HepG2 (cell line): ENCODE data around the gene SGK1. TPM values are rescaled to one million over a fixed set of nuclear protein-coding genes. Genes with fewer than 3 reads are reported as not detected.
A peak's percentile ranks its signal among the peaks of the same experiment; 100 is the strongest.

Source experiments
- ATAC-seq: fragments of 200-7000 bp; cut with Tn5 transposase; 3 replicates; pipeline ENCODE4 v1.9.1; 2020; ENCODE audit warnings: mild to moderate bottlenecking, moderate library complexity
- BruUV-seq: library from RNA; stranded (reverse); fragments of 400-500 nt; replicated peaks from 2 replicates; lab custom pipeline; 2021; lab: Mats Ljungman, UMichigan
- CTCF ChIA-PET: fragments of 300-600 bp; formaldehyde crosslinking; extraction: SDS; loops from one replicate; lab custom pipeline; 2021; ENCODE audit warnings: low total read pairs, inconsistent platforms, low intra/inter-chr PET ratio; lab: Yijun Ruan, JAX
- POLR2A ChIA-PET: fragments of 350-600 bp; sonication (Branson Sonifier 250); formaldehyde crosslinking; loops from one replicate; lab custom pipeline; 2020; ENCODE audit warnings: antibody characterized with exemption, inconsistent platforms; lab: Yijun Ruan, JAX
- DNase-seq: peaks from one replicate; pipeline ENCODE4 v3.0.0-alpha.2; 2015; ENCODE audit warnings: low spot score
- FAIRE-seq: peaks from 3 replicates; lab custom pipeline; 2011; peaks lifted over from hg19 to GRCh38; lab: Jason Lieb, UNC
- H2AFZ ChIP-seq: one replicate; pipeline ENCODE4 v1.6.1; 2011; ENCODE audit warnings: low read length, inconsistent platforms
- H3K27ac ChIP-seq: fragments of 300-600 bp; 3 replicates; pipeline ENCODE4 v1.8.0; 2011; ENCODE audit warnings: mixed run types, mild to moderate bottlenecking, mixed read lengths, low read length, inconsistent platforms; ENCODE audit not compliant: insufficient read depth; ENCODE audit errors: extremely low read length
- H3K27me3 ChIP-seq, 2 experiments: fragments of 200-600 bp in 1 of 2; 2 replicates in 1 of 2; 3 replicates in 1 of 2; pipeline versions ENCODE4 v1.6.0 to v1.8.0; 2011; ENCODE audit warnings: low read length in 2 of 2, mild to moderate bottlenecking in 2 of 2, moderate library complexity in 2 of 2, inconsistent platforms in 1 of 2; ENCODE audit not compliant: insufficient read depth in 2 of 2, control insufficient read depth in 1 of 2
- H3K36me3 ChIP-seq, 2 experiments: fragments of 200-600 bp in 1 of 2; replicated peaks in 1 of 2; 2 replicates in 1 of 2; 3 replicates in 1 of 2; pipeline versions ENCODE4 v1.5.1 to v1.8.0; 2011; ENCODE audit warnings: low read length in 2 of 2, inconsistent platforms in 1 of 2; ENCODE audit not compliant: insufficient read depth in 2 of 2, control insufficient read depth in 1 of 2
- H3K4me1 ChIP-seq: 2 replicates; pipeline ENCODE4 v1.5.1; 2012; ENCODE audit warnings: low read length, inconsistent platforms; ENCODE audit not compliant: insufficient read depth
- H3K4me2 ChIP-seq: 2 replicates; pipeline ENCODE4 v1.6.0; 2011; ENCODE audit warnings: low read depth, low read length, inconsistent platforms
- H3K4me3 ChIP-seq, 3 experiments: fragments of 200-600 bp in 1 of 3; sonication (generic), shearing (Covaris generic) in 1 of 3; replicated peaks in 1 of 3; 2 replicates each; pipeline ENCODE4 v1.5.1; 2011 to 2016; ENCODE audit warnings: low read length in 3 of 3, inconsistent platforms in 2 of 3, low read depth in 2 of 3, mild to moderate bottlenecking in 2 of 3, control low read depth in 1 of 3, mixed read lengths in 1 of 3; ENCODE audit not compliant: insufficient read depth in 1 of 3
- H3K79me2 ChIP-seq: one replicate; pipeline ENCODE4 v1.6.1; 2011; ENCODE audit warnings: low read length, inconsistent platforms; ENCODE audit not compliant: insufficient read depth
- H3K9ac ChIP-seq: 2 replicates; pipeline ENCODE4 v1.6.0; 2011; ENCODE audit warnings: mild to moderate bottlenecking, low read depth, low read length, inconsistent platforms; ENCODE audit not compliant: insufficient read depth
- H3K9me3 ChIP-seq: 2 replicates; pipeline ENCODE4 v1.5.1; 2012; ENCODE audit warnings: mild to moderate bottlenecking, low read length
- H4K20me1 ChIP-seq: 2 replicates; pipeline ENCODE4 v1.6.0; 2011; ENCODE audit warnings: inconsistent platforms, mild to moderate bottlenecking, low read length, moderate library complexity; ENCODE audit not compliant: insufficient read depth
- AHR ChIP-seq: IDR thresholded peaks from 2 replicates; pipeline ENCODE4 v1.6.1; 2018; ENCODE audit warnings: missing genetic modification reagents, missing compliant biosample characterization
- ARID4A ChIP-seq: sonication (generic); formaldehyde crosslinking; IDR thresholded peaks from 2 replicates; pipeline ENCODE4 v1.5.0; 2020; ENCODE audit warnings: mild to moderate bottlenecking, missing genetic modification reagents, borderline replicate concordance
- ARNT2 ChIP-seq: sonication (generic); formaldehyde crosslinking; IDR thresholded peaks from 2 replicates; pipeline ENCODE4 v1.8.0; 2022; ENCODE audit warnings: mild to moderate bottlenecking, low read depth, missing genetic modification reagents, moderate library complexity
- GPN1 ChIP-seq: sonication (generic); formaldehyde crosslinking; IDR thresholded peaks from 2 replicates; pipeline ENCODE4 v1.5.1; 2020; ENCODE audit warnings: missing genetic modification reagents, borderline replicate concordance
- NCOA1 ChIP-seq: sonication (generic); formaldehyde crosslinking; IDR thresholded peaks from 2 replicates; pipeline ENCODE4 v1.9.0; 2021; ENCODE audit warnings: missing genetic modification reagents
- ZEB1 ChIP-seq: IDR thresholded peaks from 2 replicates; pipeline ENCODE4 v1.6.1; 2012; ENCODE audit warnings: mild to moderate bottlenecking, low read depth, inconsistent platforms; ENCODE audit not compliant: insufficient replicate concordance
- ZNF616 ChIP-seq: sonication (generic); formaldehyde crosslinking; IDR thresholded peaks from 2 replicates; pipeline ENCODE4 v1.5.0; 2020; ENCODE audit warnings: low read depth, mild to moderate bottlenecking, missing genetic modification reagents
- ZNF792 ChIP-seq: IDR thresholded peaks from 2 replicates; pipeline ENCODE4 v1.6.1; 2016
- WGBS: methylation state at CpG from one replicate; pipeline ENCODE4 v1.1.6; 2017; ENCODE audit warnings: low lambda C conversion rate; 5-methylcytosine and 5-hydroxymethylcytosine counted together
- in situ Hi-C: cut with HindIII; loops from 2 replicates; pipeline ENCODE4 v1.10.0; 2017; ENCODE audit warnings: low pct_unique_long_range_greater_than_20kb; ENCODE audit not compliant: extremely low pct_ligation_motif_present
- intact Hi-C: fragments of 100-400 bp; cut with micrococcal nuclease; formaldehyde crosslinking; loops from one replicate; pipeline ENCODE4 v1.10.0; 2022; ENCODE audit not compliant: unreplicated experiment
- polyA plus RNA-seq, 8 experiments: library from polyadenylated mRNA; depleted of rRNA in 3 of 8; stranded (reverse) in 7 of 8; unstranded in 1 of 8; fragments of >200 nt; fragmentation: Illumina TruSeq in 4 of 8; extraction: Trizol in 4 of 8; gene quantifications; 2 replicates each; pipeline versions ENCODE4 v1.2.1 to v1.2.3, GENCODE V29; 2011 to 2016; ENCODE audit warnings: low read depth in 4 of 8, missing spikeins in 1 of 8, mixed read lengths in 1 of 8; ENCODE audit not compliant: insufficient read depth in 1 of 8
- total RNA-seq, 5 experiments: library from RNA; depleted of rRNA; stranded (reverse); fragments of >200 nt; fragmentation: Illumina TruSeq; extraction: Trizol; gene quantifications; 2 replicates each; pipeline ENCODE4 v1.2.3, GENCODE V29; 2016; ENCODE audit warnings: low read depth in 1 of 5

Gene SGK1
- total and polyA plus RNA-seq, 2 of the 13 experiments (the other 11 are each of a cell fraction or from before 2014, with no cell fraction given) = 56.1 to 56.2 TPM

- TF ChIP-seq ZNF616 (CRISPR knock-in tag) = no peak
Measured at GRCh38 chr6:134249239-134249758, 68.6 kb downstream of the SGK1 start (continued).

- FAIRE-seq = no peak
- Histone ChIP-seq H3K9me3 (no peaks in the 10 kb centered on the region), H2AFZ (peak overlapping the region; percentile 44), H3K36me3 (no peaks in the 10 kb centered on the region), H3K27ac (no peak overlapping the region), H3K27me3 (no peaks in the 10 kb centered on the region), H3K4me2 (no peak overlapping the region), H3K4me3 (no peak overlapping the region), H3K79me2 (no peaks in the 10 kb centered on the region), H4K20me1 (no peaks in the 10 kb centered on the region), H3K4me1 (peaks cover 59% of the 10 kb centered on the region), H3K9ac (no peak overlapping the region)
- ChIA-PET POLR2A (interaction anchor here (4.1 kb wide), 1 partner anchor 50 kb away, joined by 62 read pairs; no protein-coding TSS in a partner anchor), CTCF (no interaction called here)
- intact Hi-C loops (loop anchor here (2.0 kb wide), 1 partner anchor 73 kb away; no protein-coding TSS in a partner anchor), in situ Hi-C loops (loop anchor here (5.0 kb wide), 1 partner anchor 66 kb away; no protein-coding TSS in a partner anchor)
- BruUV-seq = no TSS peak
- 78% methylated on average over 4 of the region's 4 CpGs for WGBS
- no peak for DNase-seq
- TF ChIP-seq NCOA1 (CRISPR knock-in tag) (peak; percentile 59; the same call in 1 of the 2 replicates), ZNF792 (no peak)
- ATAC-seq = no peak
Measured at GRCh38 chr6:134247844-134248580, 69.9 kb downstream of the SGK1 start.

- Histone ChIP-seq H3K36me3 (no peaks in the 10 kb centered on the region), H3K4me2 (no peak overlapping the region), H2AFZ (no peak overlapping the region), H3K4me3 (no peak overlapping the region), H3K9me3 (no peaks in the 10 kb centered on the region), H3K79me2 (no peaks in the 10 kb centered on the region), H3K27me3 (no peaks in the 10 kb centered on the region), H3K9ac (no peak overlapping the region), H3K4me1 (peaks cover 59% of the 10 kb centered on the region), H3K27ac (no peak overlapping the region), H4K20me1 (no peaks in the 10 kb centered on the region)
- no peak for DNase-seq
- in situ Hi-C loops (loop anchor here (5.0 kb wide), 1 partner anchor 65 kb away; no protein-coding TSS in a partner anchor), intact Hi-C loops (no loop called here)
- CTCF ChIA-PET = no interaction called here
- no peak for FAIRE-seq
- POLR2A ChIA-PET = interaction anchor here (4.1 kb wide), 1 partner anchor 49 kb away, joined by 62 read pairs; no protein-coding TSS in a partner anchor
- 87% methylated on average over 5 of the region's 5 CpGs for WGBS
- BruUV-seq = no TSS peak
- no peak for ATAC-seq
- TF ChIP-seq ARID4A = no peak
- TF ChIP-seq ZEB1 = no peak
- no peak for TF ChIP-seq GPN1 (CRISPR knock-in tag)
- TF ChIP-seq AHR = no peak
- TF ChIP-seq ARNT2 (CRISPR knock-in tag) = no peak
Measured at GRCh38 chr6:134247231-134247833, 70.6 kb downstream of the SGK1 start.
